Stimulated activated CD8-positive, alpha-beta memory T cell treated with anti-CD3 and anti-CD28 coated beads, Interleukin-12 subunit alpha, Interleukin-12 subunit beta, amount 100 ng/mL, for 4 hours (primary cell): ENCODE measurements around the gene TPCN2.
A peak's percentile ranks its signal among the peaks of the same experiment; 100 is the strongest.
"Not testable (repeated sequence)": the region's sequence is repeated elsewhere in the genome, so short reads cannot be mapped to it uniquely, and the experiment has no call there.

Source experiments
- DNase-seq: peaks from one replicate; pipeline ENCODE4 v3.0.0-alpha.2; 2020; ENCODE audit warnings: low read depth

The TPCN2 gene

GRCh38 chr11:69048694-69049489, at the start of gene TPCN2:
TPCN2 (plus strand) TSS chr11:69048932; CDS start chr11:69048998, 66 bp downstream.
- DNase-seq, result peak; percentile 82

GRCh38 chr11:68999093-68999747, 49.5 kb upstream of the TPCN2 start:
- peak; percentile 7 for DNase-seq

- DNase-seq, result not testable (repeated sequence)
These were observed 48.9 kb upstream of the TPCN2 start for GRCh38 chr11:68999748-69000355.

GRCh38 chr11:69000391-69000790, 48.3 kb upstream of the TPCN2 start:
- no peak for DNase-seq

- no peak for DNase-seq
These were observed 47.9 kb upstream of the TPCN2 start for GRCh38 chr11:69000831-69001242.

GRCh38 chr11:69001243-69002081, 47.3 kb upstream of the TPCN2 start:
- no peak for DNase-seq

GRCh38 chr11:69002110-69002569, 46.6 kb upstream of the TPCN2 start:
- no peak for DNase-seq

- DNase-seq, result no peak
These were observed 46.0 kb upstream of the TPCN2 start for GRCh38 chr11:69002570-69003231.

- DNase-seq, result no peak
These were observed 45.3 kb upstream of the TPCN2 start for GRCh38 chr11:69003301-69003865.

GRCh38 chr11:69003866-69004367, 44.8 kb upstream of the TPCN2 start:
- DNase-seq, result no peak

GRCh38 chr11:69004411-69005182, 44.1 kb upstream of the TPCN2 start:
- no peak for DNase-seq

- DNase-seq, result no peak
These were observed 43.5 kb upstream of the TPCN2 start for GRCh38 chr11:69005183-69005630.

- no peak for DNase-seq
These were observed 42.9 kb upstream of the TPCN2 start for GRCh38 chr11:69005631-69006368.

GRCh38 chr11:69006816-69007215, 41.9 kb upstream of the TPCN2 start:
- no peak for DNase-seq

- no peak for DNase-seq
These were observed 40.8 kb upstream of the TPCN2 start for GRCh38 chr11:69007975-69008381.

- DNase-seq, result no peak
These were observed 39.8 kb upstream of the TPCN2 start for GRCh38 chr11:69008737-69009440.

GRCh38 chr11:69009441-69010211, 39.1 kb upstream of the TPCN2 start:
- DNase-seq, result no peak

- DNase-seq, result no peak
These were observed 38.3 kb upstream of the TPCN2 start for GRCh38 chr11:69010361-69010891.
